HL-60 (cell line): Measurements from ENCODE around the gene ABL1.

Source experiments
- GABPA ChIP-seq: IDR thresholded peaks from 2 replicates; pipeline ENCODE4 v1.6.1; 2012; ENCODE audit warnings: low read depth
- POLR2AphosphoS5 ChIP-seq: IDR thresholded peaks from 2 replicates; pipeline ENCODE4 v1.6.1; 2012; ENCODE audit warnings: low read depth
- REST ChIP-seq: IDR thresholded peaks from 2 replicates; pipeline ENCODE4 v1.6.1; 2012; ENCODE audit warnings: low read depth; ENCODE audit not compliant: insufficient replicate concordance
- SPI1 ChIP-seq: IDR thresholded peaks from 2 replicates; pipeline ENCODE4 v1.6.1; 2012; ENCODE audit warnings: low read depth, mild to moderate bottlenecking, borderline replicate concordance
- TF ChIP-seq, protein P1 (sequence below): IDR thresholded peaks from one replicate; pipeline ENCODE4 v1.5.1; 2011; ENCODE audit warnings: low read length, control low read depth, inconsistent platforms; ENCODE audit not compliant: insufficient read depth

- TF ChIP-seq, protein P1, sequence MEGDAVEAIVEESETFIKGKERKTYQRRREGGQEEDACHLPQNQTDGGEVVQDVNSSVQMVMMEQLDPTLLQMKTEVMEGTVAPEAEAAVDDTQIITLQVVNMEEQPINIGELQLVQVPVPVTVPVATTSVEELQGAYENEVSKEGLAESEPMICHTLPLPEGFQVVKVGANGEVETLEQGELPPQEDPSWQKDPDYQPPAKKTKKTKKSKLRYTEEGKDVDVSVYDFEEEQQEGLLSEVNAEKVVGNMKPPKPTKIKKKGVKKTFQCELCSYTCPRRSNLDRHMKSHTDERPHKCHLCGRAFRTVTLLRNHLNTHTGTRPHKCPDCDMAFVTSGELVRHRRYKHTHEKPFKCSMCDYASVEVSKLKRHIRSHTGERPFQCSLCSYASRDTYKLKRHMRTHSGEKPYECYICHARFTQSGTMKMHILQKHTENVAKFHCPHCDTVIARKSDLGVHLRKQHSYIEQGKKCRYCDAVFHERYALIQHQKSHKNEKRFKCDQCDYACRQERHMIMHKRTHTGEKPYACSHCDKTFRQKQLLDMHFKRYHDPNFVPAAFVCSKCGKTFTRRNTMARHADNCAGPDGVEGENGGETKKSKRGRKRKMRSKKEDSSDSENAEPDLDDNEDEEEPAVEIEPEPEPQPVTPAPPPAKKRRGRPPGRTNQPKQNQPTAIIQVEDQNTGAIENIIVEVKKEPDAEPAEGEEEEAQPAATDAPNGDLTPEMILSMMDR, result no peak
- no peak for TF ChIP-seq POLR2AphosphoS5
- TF ChIP-seq REST, result no peak
- TF ChIP-seq SPI1, result no peak
- no peak for TF ChIP-seq GABPA
Observed at GRCh38 chr9:130894546-130894945, 59.5 kb downstream of the ABL1 start.
